GM12801 (cell line): ENCODE measurements around the gene MEX3B.

Experiments used
- CTCF ChIP-seq: IDR thresholded peaks from one replicate; pipeline ENCODE4 v1.5.1; 2011; ENCODE audit warnings: control low read depth; ENCODE audit not compliant: insufficient read length; ENCODE audit errors: extremely low read depth

The MEX3B gene

GRCh38 chr15:82046666-82047452, 1.0 kb upstream of the MEX3B start:
- TF ChIP-seq CTCF, result no peak

GRCh38 chr15:82045179-82045891, 483 bp downstream of the MEX3B start:
- no peak for TF ChIP-seq CTCF

- no peak for TF ChIP-seq CTCF
Measured at GRCh38 chr15:82044373-82045178, 1.2 kb downstream of the MEX3B start.

GRCh38 chr15:82043796-82044372, 1.9 kb downstream of the MEX3B start:
- TF ChIP-seq CTCF, result no peak

GRCh38 chr15:82043130-82043673, 2.6 kb downstream of the MEX3B start:
- no peak for TF ChIP-seq CTCF

GRCh38 chr15:82040862-82041261, 5.0 kb downstream of the MEX3B start:
- no peak for TF ChIP-seq CTCF

GRCh38 chr15:82040390-82040789, 5.4 kb downstream of the MEX3B start:
- TF ChIP-seq CTCF, result no peak
